NCI-H128 (cell line): Measurements from ENCODE around the gene ELP5.
"Not testable (repeated sequence)": the region's sequence is repeated elsewhere in the genome, so short reads cannot be mapped to it uniquely, and the experiment has no call there.

ENCODE experiments used
- DNase-seq: peaks from one replicate; lab custom pipeline; 2025; ENCODE audit not compliant: unreplicated experiment; lab: John Stamatoyannopoulos, UW

The ELP5 gene

GRCh38 chr17:7235693-7236665 is 16.0 kb upstream of the ELP5 start:
- no peak for DNase-seq

GRCh38 chr17:7236808-7237207 is 15.2 kb upstream of the ELP5 start:
- no peak for DNase-seq

- DNase-seq = no peak
Observed at GRCh38 chr17:7237266-7237760, 14.7 kb upstream of the ELP5 start.

GRCh38 chr17:7237761-7238419 is 14.1 kb upstream of the ELP5 start:
- DNase-seq = peak; percentile 15

- DNase-seq = no peak
Observed at GRCh38 chr17:7238420-7239090, 13.5 kb upstream of the ELP5 start.

- peak; percentile 94 for DNase-seq
Observed at GRCh38 chr17:7239091-7240027, 12.7 kb upstream of the ELP5 start, which contains the start of gene PHF23. Gene PHF23, minus strand, starts transcription at chr17:7239457. Its CDS starts 178 bp downstream, at chr17:7239279.

- DNase-seq = no peak
Observed at GRCh38 chr17:7240375-7240774, 11.6 kb upstream of the ELP5 start.

- no peak for DNase-seq
Observed at GRCh38 chr17:7241090-7241733, 10.8 kb upstream of the ELP5 start.

- DNase-seq = peak; percentile 64
Observed at GRCh38 chr17:7241783-7242716, 10.0 kb upstream of the ELP5 start, which contains the start of gene GABARAP. Gene GABARAP, minus strand, starts transcription at chr17:7242449. Its CDS starts 119 bp downstream, at chr17:7242330.

- peak; percentile 91 for DNase-seq
Observed at GRCh38 chr17:7242717-7243452, 9.1 kb upstream of the ELP5 start.

GRCh38 chr17:7243453-7243729 is 8.6 kb upstream of the ELP5 start:
- DNase-seq = no peak

- not testable (repeated sequence) for DNase-seq
Observed at GRCh38 chr17:7243838-7244237, 8.2 kb upstream of the ELP5 start.

- no peak for DNase-seq
Observed at GRCh38 chr17:7246779-7247178, 5.2 kb upstream of the ELP5 start.

- no peak for DNase-seq
Observed at GRCh38 chr17:7248796-7249195, 3.2 kb upstream of the ELP5 start.

GRCh38 chr17:7249214-7249613 is 2.8 kb upstream of the ELP5 start:
- no peak for DNase-seq

GRCh38 chr17:7249830-7250229 is 2.2 kb upstream of the ELP5 start:
- DNase-seq = no peak

- DNase-seq = no peak
Observed at GRCh38 chr17:7250695-7251627, 1.1 kb upstream of the ELP5 start.
